Esophagus squamous epithelium (tissue), 5 donors: ENCODE results near the gene CACFD1. TPM values are rescaled to one million over a fixed set of nuclear protein-coding genes. Genes with fewer than 3 reads are reported as not detected.

Experiments used
- DNase-seq: peaks from one replicate; lab custom pipeline; 2025; lab: John Stamatoyannopoulos, UW
- H3K27ac ChIP-seq, 4 donors: fragments of 200-600 bp; sonication (generic); one replicate each; pipeline ENCODE4 v1.5.1; 2016 to 2019; ENCODE audit warnings: mild to moderate bottlenecking in 1 of 4
- H3K27me3 ChIP-seq, 4 donors: fragments of 200-600 bp; sonication (generic); 1 replicate in 3 of 4; 2 replicates in 1 of 4; pipeline versions ENCODE4 v1.5.1 to v1.6.0; 2017 to 2021; ENCODE audit warnings: antibody characterized with exemption in 1 of 4
- H3K36me3 ChIP-seq, 3 donors: fragments of 200-600 bp; sonication (generic); one replicate each; pipeline ENCODE4 v1.5.1; 2016 to 2019
- H3K4me1 ChIP-seq, 3 donors: fragments of 200-600 bp; sonication (generic); one replicate each; pipeline ENCODE4 v1.5.1; 2017 to 2019
- H3K4me3 ChIP-seq, 4 donors: fragments of 200-600 bp; sonication (generic); 1 replicate in 3 of 4; 2 replicates in 1 of 4; pipeline ENCODE4 v1.5.1; 2016 to 2019; ENCODE audit warnings: mild to moderate bottlenecking in 2 of 4, moderate library complexity in 1 of 4
- H3K9me3 ChIP-seq, 3 donors: fragments of 200-600 bp; sonication (generic); one replicate each; pipeline ENCODE4 v1.5.1; 2016 to 2019
- CTCF ChIP-seq, 6 experiments: fragments of 450-650 bp in 4 of 6; fragments of 200-600 bp in 2 of 6; sonication (generic) in 2 of 6; IDR thresholded peaks; one replicate each; pipeline ENCODE4 v1.5.1; 2016 to 2019; ENCODE audit warnings: antibody characterized with exemption in 6 of 6, mild to moderate bottlenecking in 4 of 6, moderate library complexity in 4 of 6
- POLR2A ChIP-seq, 4 donors: fragments of 450-650 bp; IDR thresholded peaks; one replicate each; pipeline ENCODE4 v1.6.1; 2017; ENCODE audit warnings: antibody characterized with exemption in 4 of 4, mild to moderate bottlenecking in 4 of 4, moderate library complexity in 3 of 4
- WGBS, 2 donors: methylation state at CpG; one replicate each; pipeline ENCODE4 v1.1.5; 2018; 5-methylcytosine and 5-hydroxymethylcytosine counted together
- intact Hi-C: fragments of 100-400 bp; cut with DNase I; formaldehyde crosslinking; loops from one replicate; pipeline ENCODE4 v1.15.0; 2022
- total RNA-seq, 4 donors: library from RNA; depleted of rRNA; stranded (reverse); fragments of >200 nt; gene quantifications; one replicate each; pipeline ENCODE4 v1.1.0, GENCODE V29; 2016
- donor health status: DM: yes; HTN: yes; CAD: no.

CACFD1 gene
- total RNA-seq, 4 donors from 2014 or later = 5.9 to 13.7 (median 9.1) TPM

DNA sequence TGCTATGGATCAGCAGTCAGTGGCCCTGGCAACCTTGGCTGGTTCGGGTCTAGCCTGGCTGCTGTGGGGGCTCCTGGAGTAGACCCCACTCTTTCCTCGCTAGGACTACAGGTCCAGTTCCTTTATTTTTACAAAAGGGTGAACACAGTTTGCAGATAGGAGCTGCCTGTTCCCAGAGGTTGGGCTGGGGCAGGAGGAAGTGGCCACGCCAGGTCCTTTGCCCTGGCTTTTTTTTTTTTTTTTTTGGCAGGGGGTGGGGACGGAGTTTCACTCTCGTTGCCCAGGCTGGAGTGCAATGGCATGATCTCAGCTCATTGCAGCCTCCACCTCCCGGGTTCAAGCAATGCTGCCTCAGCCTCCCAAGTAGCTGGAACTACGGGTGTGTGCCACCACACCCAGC is 11.2 kb downstream of the CACFD1 start:
- intact Hi-C loops = no loop called here
- Histone ChIP-seq H3K4me1 (no peaks in the 10 kb centered on the region), H3K9me3 (no peaks in the 10 kb centered on the region), H3K27ac (no peak overlapping the region), H3K4me3 (no peak overlapping the region), H3K27me3 (no peaks in the 10 kb centered on the region), H3K36me3 (peaks cover 0 to 17% (median 0%) of the 10 kb centered on the region in 3 donors)
- no peak for DNase-seq
- no peak for TF ChIP-seq CTCF (IDR thresholded peaks at IDR 0.05)
- TF ChIP-seq POLR2A (IDR thresholded peaks at IDR 0.05) = no peak
- WGBS, 2 donors = 66 to 68% methylated on average over 5 of the region's 7 CpGs

GRCh38 chr9:133471551-133472276 is 11.9 kb downstream of the CACFD1 start:
- Histone ChIP-seq H3K36me3 (peaks cover 0 to 15% (median 0%) of the 10 kb centered on the region in 3 donors), H3K27ac (no peak overlapping the region), H3K4me1 (no peaks in the 10 kb centered on the region), H3K4me3 (no peak overlapping the region), H3K27me3 (no peaks in the 10 kb centered on the region), H3K9me3 (no peaks in the 10 kb centered on the region)
- DNase-seq = no peak
- 64 to 74% methylated on average over 7 to 11 of the region's 27 CpGs for WGBS, 2 donors
- intact Hi-C loops = no loop called here
- TF ChIP-seq POLR2A (IDR thresholded peaks at IDR 0.05) (no peak), CTCF (IDR thresholded peaks at IDR 0.05) (no peak)

DNA sequence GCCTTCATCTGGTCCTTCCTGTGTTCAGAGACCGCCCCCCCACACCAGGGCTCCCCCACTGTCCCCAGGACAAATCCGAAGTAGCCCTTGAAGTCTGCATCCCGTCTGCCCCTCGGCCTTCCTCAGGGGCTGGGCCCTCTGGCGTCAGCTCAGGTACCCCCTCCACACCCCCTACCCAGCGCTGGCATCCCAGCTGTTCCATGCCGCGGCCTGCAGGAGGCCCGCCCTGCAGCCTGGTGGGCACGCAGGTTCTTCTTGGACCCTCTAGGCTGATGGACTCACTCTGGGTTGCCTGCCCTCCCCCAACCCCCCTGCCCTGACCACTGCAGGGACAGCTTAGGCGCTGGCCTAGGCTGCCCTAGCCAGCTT is 12.5 kb downstream of the CACFD1 start:
- no peak for TF ChIP-seq POLR2A (IDR thresholded peaks at IDR 0.05)
- no peak for TF ChIP-seq CTCF (IDR thresholded peaks at IDR 0.05)
- 60 to 72% methylated on average over 1 to 5 of the region's 11 CpGs for WGBS, 2 donors
- H3K9me3 ChIP-seq = no peaks in the 10 kb centered on the region
- no peaks in the 10 kb centered on the region for H3K27me3 ChIP-seq
- H3K36me3 ChIP-seq = peaks cover 0 to 15% (median 0%) of the 10 kb centered on the region in 3 donors
- no peaks in the 10 kb centered on the region for H3K4me1 ChIP-seq
- no peak overlapping the region for H3K4me3 ChIP-seq
- H3K27ac ChIP-seq = no peak overlapping the region
- intact Hi-C loops = no loop called here
- no peak for DNase-seq

- Histone ChIP-seq H3K27ac (no peak overlapping the region), H3K4me1 (peaks cover 0 to 3% (median 0%) of the 10 kb centered on the region in 3 donors), H3K27me3 (peaks cover 0 to under 1% (median 0%) of the 10 kb centered on the region in 4 donors), H3K9me3 (no peaks in the 10 kb centered on the region), H3K4me3 (no peak overlapping the region), H3K36me3 (peaks cover 0 to 15% (median 0%) of the 10 kb centered on the region in 3 donors)
- no CpG with 5 or more reads among the region's 19 CpGs for WGBS, 2 donors
- no peak for TF ChIP-seq CTCF (IDR thresholded peaks at IDR 0.05)
- TF ChIP-seq POLR2A (IDR thresholded peaks at IDR 0.05) = no peak
- intact Hi-C loops = no loop called here
- no peak for DNase-seq
These were observed 13.1 kb downstream of the CACFD1 start for GRCh38 chr9:133472753-133473378.

DNA sequence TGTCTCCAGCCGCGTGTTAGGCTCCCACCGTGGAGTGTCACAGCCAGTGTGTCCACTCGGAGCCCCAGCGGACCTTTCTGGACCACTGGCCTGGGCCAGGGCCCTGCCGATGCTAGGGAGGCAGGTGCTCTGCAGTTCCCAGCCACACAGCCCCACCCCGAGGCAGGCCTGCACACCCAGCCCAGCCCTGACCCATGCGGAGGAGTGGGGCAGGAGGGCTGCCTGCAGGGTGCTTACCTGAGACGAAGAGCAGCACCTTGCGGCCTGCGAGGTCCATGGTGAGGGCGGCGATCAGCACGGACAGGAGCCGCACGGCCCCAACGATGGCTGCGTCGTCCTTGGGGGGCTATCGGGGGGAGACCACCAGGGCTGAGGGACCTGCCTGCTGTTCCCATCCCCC is 14.0 kb downstream of the CACFD1 start:
- peaks cover 0 to 7% (median 0%) of the 10 kb centered on the region in 3 donors for H3K36me3 ChIP-seq
- no peak overlapping the region for H3K4me3 ChIP-seq
- intact Hi-C loops = no loop called here
- peaks cover 0 to 9% (median 0%) of the 10 kb centered on the region in 4 donors for H3K27me3 ChIP-seq
- H3K4me1 ChIP-seq = peaks cover 5 to 12% (median 5%) of the 10 kb centered on the region in 3 donors
- TF ChIP-seq POLR2A (IDR thresholded peaks at IDR 0.05) (no peak), CTCF (IDR thresholded peaks at IDR 0.05) (no peak)
- no peaks in the 10 kb centered on the region for H3K9me3 ChIP-seq
- DNase-seq = no peak
- WGBS, 2 donors = 20% methylated on average over 1 of the region's 20 CpGs; no CpG with 5 or more reads in 1 of the 2 donors
- H3K27ac ChIP-seq = no peak overlapping the region
